HG03066 (cell line): ENCODE data around the gene ALG14.
"Not testable (repeated sequence)": the region's sequence is repeated elsewhere in the genome, so short reads cannot be mapped to it uniquely, and the experiment has no call there.

Source experiments
- ATAC-seq: cut with Tn5 transposase; IDR thresholded peaks from one replicate; pipeline ENCODE4 v1.9.1; 2021; ENCODE audit warnings: low read depth; ENCODE audit not compliant: unreplicated experiment

ALG14 gene, protein sequence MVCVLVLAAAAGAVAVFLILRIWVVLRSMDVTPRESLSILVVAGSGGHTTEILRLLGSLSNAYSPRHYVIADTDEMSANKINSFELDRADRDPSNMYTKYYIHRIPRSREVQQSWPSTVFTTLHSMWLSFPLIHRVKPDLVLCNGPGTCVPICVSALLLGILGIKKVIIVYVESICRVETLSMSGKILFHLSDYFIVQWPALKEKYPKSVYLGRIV

DNA sequence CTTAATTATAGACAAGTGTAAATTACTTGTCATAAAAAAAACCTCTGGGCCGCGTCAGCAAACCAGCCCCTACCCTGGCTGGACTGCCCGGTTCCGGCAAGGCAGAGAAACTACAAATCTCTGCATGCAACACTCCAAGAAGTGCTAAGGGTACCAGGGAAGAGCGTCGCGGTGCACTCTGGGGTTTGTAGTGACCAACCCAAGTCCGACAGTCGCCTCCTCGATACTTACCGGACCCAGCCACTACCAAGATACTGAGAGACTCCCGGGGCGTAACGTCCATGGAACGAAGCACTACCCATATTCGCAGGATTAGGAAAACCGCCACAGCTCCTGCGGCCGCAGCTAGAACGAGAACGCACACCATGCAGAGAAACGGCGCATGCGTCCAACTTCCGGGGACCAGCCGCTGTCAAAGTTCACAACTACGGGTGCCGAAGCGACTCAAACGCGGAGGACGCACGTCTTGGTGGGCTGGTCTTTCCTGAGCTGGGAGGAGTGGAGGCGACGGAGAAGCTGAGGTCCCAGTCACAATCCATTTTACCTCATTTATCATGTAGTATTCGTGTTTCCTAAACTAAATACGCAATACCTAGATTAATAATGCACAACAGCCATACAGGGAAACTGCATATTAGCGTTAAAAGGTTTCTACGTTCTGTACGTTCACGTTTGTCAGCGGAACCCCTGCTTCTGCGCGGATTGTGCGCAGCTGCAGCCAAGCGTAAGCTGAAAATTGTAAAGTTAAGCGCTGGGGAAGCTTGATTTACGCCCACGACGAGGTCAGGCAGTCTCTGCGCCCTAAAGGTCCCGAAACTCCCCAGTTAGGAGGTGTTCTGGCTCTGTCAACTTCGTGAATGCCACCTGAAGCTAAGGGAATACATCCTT lies at the start of gene ALG14:
ALG14 (minus strand) TSS at position 420 of the 888 bp plus-strand sequence; CDS start at position 367, 53 bp downstream.
- ATAC-seq: peak; percentile 95

DNA sequence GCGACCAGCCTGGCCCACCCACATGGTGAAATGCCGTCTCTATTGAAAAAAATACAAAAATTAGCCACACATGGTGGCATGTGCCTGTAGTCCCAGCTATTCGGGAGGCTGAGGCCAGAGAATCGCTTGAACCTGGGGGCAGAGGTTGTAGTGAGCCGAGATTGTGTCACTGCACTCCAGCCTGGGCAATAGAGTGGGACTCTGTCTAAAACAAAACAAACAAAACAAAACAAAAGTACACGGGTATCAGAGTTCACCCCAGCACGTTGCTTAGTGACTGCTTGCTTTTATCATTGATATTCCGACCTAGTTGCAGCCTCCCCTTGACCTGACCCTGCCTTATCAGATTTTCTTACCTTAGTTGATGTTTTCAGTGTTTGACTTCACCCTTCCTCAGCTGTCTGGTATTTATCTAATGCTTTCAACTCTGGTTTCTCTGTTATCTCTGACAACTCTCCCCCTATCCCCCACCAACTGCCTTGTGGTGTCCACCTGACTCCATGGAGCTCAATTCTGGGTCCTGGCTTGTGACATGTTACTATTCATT lies 49.5 kb upstream of the ALG14 start:
- ATAC-seq: no peak

DNA sequence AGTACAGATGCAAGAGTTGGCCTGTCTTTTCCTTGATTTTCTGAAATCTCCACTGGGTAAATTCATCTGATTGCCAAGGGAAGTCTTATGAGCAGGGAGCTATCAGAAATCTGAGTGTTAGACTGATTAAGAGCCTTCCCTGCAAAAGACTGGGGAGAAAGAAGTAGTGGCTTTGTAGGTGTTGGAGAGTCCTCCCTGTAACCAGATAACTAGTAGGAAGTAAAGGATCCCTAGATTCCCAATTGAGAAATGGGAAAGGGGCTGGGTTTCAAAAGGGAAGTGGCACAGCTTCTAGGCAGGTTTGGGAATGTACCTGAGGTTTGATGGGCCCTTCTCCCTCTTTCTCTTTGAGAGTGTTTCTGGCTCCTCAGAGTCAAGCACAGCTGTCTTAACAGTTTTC lies 46.5 kb upstream of the ALG14 start:
- no peak for ATAC-seq

DNA sequence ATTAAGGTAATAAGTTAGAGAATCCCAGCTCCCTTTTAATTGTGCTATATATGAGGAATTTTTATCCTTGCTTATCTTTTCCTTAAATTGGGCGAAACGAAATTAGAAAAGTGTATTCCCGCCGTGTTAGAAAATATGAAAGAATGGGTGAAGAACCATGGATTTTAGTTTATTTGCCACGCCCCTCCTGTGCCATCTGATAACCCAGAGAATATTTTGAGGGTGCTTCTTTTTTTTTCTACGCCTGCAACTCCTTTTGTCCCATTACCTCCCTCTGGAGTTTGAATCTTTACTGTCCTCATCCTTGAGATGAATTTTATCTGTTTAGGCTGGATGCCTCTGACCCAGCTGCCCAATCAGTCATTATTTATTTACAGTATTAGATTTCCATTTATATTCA lies 46.0 kb upstream of the ALG14 start:
- no peak for ATAC-seq

DNA sequence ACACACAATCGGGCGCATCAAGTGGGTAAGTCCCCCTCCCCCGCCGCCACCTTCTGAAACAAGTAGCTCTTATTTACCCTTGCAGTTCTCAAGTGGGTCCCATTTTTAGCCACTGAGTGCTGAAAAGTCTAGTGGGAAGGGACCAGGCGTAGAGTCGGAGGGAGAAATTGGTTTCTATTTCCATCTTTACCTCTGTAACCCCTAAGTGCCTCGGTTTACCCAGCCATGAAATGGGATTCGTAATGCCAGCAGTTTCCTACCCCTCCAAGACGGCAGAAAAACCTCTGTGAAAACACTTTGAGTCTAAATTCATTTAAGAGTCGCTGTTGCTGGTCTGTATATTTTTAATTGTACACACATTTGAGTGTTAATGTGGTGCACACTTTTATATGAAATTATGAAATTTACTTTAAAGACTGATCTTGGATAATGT lies 45.3 kb upstream of the ALG14 start:
- no peak for ATAC-seq

DNA sequence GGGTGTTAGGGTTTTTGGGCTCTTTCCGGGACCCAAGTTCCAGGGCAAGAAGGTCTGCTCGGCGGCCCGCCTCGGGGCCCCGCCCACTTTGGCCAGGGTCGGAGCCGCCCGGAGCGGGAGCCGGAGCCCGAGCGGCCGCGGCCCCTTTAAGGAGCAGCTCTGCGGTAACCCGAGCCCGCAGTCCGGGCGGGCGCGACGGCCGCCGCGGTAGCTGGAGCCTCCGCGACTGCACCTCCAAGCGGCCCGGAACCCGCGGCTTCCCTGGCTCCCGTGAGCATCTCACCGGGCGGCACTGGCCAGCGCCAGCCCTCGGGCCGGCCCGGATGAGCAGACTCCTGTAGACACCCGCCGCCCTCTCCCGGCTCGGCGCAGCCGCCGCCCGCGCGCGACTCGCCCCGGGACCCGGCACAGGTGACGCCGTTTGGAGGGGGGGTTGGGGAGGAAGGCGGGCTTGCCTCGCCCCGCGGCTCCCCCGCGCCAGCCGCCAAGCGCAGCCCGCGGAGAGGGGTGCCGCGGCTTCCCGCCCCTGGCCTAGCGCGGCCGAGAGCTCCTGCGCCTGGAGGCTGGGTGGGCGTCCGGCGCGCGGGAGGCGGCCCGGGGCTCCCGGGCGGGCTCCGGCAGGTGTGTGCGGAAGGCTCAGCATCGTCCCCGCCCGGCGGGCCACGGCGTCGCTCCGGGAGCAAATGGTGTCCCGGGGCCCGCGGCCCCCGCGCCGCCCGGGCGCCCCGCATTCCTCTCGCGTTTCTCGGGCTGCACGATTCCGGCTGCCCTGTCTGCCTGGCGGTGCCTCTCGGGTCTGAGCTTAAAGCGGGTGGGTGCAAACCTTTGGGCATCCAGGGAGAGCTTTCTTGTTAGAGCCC lies 44.7 kb upstream of the ALG14 start, which contains the start of gene TLCD4:
TLCD4 (plus strand) TSS at position 149 of the 860 bp plus-strand sequence. CDS start 26,547 bp downstream, outside the sequence.
- peak; percentile 45 for ATAC-seq

DNA sequence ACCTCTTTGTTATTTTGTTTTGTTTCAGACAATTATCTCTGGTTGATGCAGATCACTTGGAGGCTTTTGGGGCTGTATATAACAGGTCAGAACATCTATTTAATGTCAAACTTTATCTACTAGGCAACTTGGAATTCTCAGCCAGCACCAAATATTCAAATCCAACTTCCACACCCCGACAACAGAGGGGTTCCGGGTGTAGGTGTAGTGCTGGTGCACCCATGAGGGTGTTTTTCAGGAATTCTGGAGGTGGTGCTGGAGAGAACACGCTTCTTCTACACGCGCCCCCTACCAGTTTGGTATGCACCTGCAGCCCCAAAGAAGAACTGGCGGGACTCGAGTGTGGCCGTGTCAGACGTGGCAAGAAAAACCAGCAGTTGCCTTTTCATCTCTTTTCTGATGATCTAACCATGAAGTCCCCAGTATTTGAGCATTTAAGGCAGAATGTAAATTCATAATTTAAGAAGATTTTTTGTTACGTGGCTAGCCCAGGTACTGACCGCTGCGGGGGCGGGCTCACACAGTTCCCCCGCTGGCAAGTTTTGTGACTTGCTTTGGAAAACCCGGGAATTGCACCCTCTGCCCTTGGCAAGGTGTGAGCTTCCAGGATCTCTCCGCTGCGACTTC lies 43.9 kb upstream of the ALG14 start:
- peak; percentile 68 for ATAC-seq

DNA sequence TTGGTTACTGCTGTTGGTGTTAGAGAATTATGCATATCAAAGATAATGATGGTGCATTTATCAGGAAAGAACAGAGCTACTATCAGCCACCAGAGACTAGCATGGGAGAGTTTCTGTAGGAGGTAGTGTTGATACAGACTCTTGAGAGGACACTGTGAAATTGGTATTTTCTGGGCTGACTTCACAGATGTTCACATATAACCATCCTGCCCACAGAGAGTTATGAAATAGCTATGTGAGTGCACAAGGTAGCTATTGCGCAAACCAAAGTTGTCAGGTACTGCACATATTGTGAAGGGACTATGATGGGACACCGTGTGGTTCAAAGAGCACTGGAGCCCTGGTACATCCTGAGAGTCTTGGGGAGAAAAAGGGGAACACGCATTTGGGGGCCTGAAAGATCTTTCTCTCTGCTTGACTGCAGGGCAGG lies 43.0 kb upstream of the ALG14 start:
- no peak for ATAC-seq

DNA sequence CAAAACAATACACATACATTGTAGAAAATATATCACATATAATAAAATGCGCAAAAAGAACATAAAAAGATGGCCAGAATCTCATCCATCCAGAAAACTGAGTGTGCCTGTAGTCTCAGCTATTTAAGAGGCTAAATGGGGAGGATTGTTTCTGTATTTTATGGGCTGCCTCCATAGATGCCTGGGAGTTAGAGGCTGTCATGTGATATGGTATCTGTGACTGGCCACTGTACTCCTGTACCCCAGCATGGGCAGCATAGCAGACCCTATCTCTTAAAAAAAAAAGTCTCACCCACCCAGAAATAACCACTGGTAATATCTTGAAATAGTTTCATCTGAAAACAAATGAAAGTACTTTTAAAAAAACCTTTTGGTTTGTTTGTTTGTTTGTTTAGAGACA lies 40.9 kb upstream of the ALG14 start:
- no peak for ATAC-seq

DNA sequence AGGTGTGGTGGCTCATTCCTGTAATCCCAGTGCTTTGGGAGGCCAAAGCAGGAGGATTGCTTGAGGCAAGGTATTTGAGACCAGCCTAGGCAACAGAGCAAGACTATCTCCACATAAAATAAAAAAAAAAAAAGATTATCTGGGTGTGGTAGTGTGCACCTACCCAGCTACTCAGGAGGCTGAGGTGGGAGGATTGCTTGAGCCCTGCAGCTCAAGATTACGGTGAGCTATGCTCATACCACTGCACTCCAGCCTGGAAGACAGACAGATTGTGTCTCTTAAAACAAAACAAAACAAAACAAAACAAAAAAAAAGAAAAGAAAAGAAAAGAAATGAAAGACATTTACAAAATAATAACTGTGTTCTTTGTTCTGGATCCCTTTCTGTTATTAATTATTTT lies 38.3 kb upstream of the ALG14 start:
- ATAC-seq: no peak

DNA sequence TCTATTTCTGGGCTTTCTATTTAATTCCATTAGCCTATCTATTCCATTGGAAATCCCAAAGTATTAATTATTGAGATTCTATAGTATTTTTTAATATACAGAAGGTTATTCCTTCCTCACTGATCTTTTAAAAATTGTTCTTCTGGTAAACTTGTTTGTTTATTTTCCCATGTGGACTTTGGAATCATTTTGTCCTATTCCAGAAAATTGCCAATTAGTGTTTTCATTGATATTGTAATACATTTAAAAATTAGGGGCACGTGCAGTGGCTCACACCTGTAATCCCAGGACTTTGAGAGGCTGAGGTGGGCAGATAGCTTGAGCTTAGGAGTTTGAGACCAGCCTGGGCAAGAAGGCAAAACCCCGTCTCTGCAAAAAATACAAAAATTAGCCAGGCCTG lies 36.0 kb upstream of the ALG14 start:
- no peak for ATAC-seq

DNA sequence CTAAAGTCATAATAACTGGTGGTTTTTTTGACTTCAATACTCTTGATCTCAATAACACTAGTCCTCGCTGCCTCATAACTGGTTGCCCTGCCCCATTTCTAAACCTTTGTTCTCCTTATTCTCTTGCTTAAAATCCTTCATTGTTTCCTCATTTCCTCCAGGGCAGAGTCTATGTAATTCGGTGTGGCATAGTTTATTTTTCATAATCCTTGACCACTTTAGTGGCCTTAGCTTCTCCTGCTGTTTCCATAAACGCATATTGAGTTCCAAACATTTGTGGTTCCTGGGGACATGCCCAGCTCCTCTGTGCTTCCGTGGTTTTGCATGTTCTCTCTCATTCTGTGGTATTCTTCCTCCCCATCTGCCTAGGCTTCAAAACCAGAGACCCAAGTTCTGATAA lies 25.4 kb upstream of the ALG14 start:
- ATAC-seq: no peak

DNA sequence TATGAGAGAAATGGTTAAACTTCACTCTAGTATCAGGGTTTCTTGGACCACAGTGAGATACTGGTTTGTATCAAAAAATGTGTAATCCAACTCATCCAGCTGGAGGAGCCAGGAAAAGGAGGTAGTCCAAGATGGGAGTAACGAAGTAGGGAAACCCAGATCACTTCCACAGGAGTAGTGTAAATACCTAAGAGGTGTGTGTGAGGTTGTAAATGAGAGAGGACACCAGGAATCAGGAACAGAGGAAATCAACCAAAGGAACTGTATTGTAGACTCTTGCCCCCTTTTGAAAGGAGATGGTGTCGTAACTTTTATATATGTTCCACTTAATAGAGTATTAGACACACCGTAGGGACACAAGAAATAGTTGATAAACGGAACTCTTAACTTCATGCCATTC lies 24.7 kb upstream of the ALG14 start:
- no peak for ATAC-seq

DNA sequence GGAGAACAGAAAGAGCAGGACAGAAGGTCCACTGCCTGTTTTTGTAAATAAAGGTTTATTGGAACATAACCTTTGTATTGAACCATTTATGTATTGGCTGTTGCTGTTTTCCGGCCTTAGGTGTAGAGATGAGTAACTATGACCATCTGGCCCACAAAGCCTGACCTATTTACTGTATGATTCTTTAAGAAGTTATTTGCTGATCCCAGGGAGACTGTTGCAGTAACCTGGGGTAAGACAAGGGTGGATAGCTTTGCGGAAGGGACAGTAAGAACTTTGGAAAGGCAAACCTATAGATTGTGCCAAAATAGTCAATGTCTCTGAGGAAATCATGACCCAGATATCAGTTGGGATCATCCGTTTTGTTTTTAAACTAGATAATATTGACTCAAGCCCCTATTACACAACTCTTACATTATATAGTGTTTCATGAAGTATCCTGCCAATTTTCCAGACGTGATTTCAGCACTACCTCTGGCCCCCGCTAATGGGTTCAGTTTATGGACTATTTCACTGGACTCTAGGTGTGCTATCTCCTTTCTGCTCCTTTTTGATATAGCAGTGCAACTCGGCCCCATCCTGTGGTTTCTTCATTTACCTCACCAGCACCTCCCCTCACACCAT lies 23.6 kb upstream of the ALG14 start:
- ATAC-seq: no peak

DNA sequence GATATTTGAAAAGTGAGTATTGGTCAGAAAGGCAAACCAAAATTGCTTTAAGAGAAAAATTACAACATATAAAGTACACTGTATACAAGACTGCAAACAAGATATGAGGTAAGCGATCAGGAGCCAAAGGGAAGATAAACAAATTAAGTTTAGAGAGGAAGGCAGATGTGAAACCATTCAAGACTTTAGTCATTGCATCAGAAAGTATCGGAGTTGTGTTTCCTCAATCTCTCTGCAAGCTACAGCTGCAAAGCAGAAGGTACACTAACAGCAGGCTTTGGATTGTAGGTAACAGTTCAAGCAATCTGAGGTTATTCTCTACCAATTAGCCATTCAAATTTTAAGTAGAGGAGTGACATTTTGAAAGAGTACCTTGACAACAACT lies 23.1 kb upstream of the ALG14 start:
- peak; percentile 87 for ATAC-seq

DNA sequence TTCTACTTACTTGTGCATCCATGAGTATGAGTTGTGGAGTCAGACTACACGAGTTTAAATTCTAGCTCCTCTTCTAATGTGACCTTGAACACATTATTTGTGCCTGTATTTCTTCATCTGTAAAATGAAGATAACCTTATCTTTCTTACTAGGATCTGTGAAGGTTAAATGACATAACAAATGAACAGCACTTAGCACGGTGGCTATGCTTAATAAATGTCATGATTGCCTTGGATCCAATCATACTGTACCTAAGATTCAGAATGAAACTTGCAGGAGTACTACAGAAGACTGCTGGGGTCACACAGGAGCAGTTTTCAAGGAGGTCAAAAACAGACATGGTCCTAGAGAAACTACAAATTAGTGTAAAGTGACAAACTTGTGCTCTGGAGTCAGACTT lies 22.2 kb upstream of the ALG14 start:
- ATAC-seq: no peak

DNA sequence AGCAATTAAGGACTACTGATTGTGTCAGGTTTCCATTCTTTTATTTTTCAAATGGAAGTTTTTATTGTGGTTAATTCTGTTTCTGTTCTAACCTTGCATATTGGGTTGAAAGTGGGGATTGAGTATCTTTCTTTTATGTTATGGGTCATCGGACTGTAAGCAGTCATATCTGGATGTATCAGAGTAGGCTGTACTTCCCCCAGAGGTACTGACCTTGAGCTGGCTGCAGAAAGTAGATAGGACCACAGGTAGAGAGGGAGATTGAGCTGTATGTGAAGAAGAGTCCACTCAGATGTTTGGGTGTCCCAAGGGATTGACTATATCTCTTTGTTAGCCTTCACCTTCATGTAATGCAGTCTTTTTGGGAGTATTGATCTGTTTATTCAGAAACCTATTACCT lies 20.5 kb upstream of the ALG14 start:
- ATAC-seq: no peak

DNA sequence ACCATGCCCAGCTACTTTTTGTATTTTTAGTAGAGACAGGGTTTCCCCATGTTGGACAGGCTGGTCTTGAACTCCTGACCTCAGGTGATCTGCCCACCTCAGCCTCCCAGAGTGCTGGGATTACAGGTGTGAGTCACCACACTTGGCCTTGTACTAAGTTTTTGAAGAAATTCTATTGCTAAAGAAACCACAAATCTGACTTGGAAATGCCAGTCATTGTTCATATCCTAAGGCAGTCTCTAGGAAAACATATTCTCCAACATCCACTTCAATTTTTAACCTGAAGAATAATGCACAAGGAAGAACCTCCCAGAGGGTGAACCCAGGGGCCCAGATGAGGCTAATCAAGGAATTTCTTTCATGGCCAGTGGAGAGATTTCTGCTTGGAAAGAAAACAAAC lies 20.1 kb upstream of the ALG14 start:
- ATAC-seq: not testable (repeated sequence)

DNA sequence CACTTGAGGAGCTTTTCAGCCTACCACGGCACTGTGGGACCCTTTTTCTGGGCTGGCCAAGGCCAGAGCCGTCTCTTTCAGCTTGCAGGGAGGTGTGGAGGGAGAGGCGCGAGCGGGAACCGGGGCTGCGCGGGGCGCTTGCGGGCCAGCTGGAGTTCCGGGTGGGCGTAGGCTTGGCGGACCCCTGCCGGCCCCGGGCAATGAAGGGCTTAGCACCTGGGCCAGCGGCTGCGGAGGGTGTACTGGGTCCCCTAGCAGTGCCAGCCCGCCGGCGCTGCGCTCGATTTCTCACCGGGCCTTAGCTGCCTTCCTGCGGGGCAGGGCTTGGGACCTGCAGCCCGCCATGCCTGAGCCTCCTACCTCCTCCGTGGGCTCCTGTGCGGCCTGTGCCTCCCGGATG lies 18.5 kb upstream of the ALG14 start:
- ATAC-seq: not testable (repeated sequence)
